ENCODE measurements around the gene CALML5.

CALML5 gene

GRCh38 chr10:5545778-5546710 is 46.7 kb upstream of the CALML5 start:
- ChIA-PET CTCF (interaction anchor here (0.6 to 1.6 kb wide), 2 partner anchors 39 to 77 kb away, joined by 3 to 5 read pairs; no protein-coding TSS in a partner anchor), POLR2A (interaction anchor here (0.7 to 1.8 kb wide), 2 partner anchors 9 to 100 kb away, joined by 3 to 6 read pairs; no protein-coding TSS in a partner anchor)
- peaks cover 25% of the 10 kb centered on the region for H3K4me1 ChIP-seq (ENCODE audit: control insufficient read depth, insufficient read depth, low read length)
- H3K36me3 ChIP-seq (ENCODE audit: control insufficient read depth in 2 of 2, insufficient read depth in 1 of 2, low read length in 2 of 2): no peaks in the 10 kb centered on the region
- no peak overlapping the region for H3K4me3 ChIP-seq (ENCODE audit: low read depth, low read length)
- H3K27ac ChIP-seq (ENCODE audit: extremely low read depth, low read depth, low read length): peak overlapping the region; percentile 82
- no peaks in the 10 kb centered on the region for H3K9me3 ChIP-seq (ENCODE audit: control insufficient read depth, insufficient read depth, low read depth, low read length)
- TF ChIP-seq ZNF335 (tag by site-specific recombination; conservative IDR thresholded peaks at IDR 0.05) (peak; percentile 45), ZNF16 (tag by site-specific recombination; IDR thresholded peaks at IDR 0.05; ENCODE audit: low read depth) (no peak), ZNF2 (tag by site-specific recombination; IDR thresholded peaks at IDR 0.05) (0 out of 2 replicates have a peak, but pooled peaks have one; percentile 43), ZBTB6 (tag by site-specific recombination; IDR thresholded peaks at IDR 0.05) (peak; percentile 61; the same call in 1 of the 2 replicates), ZBTB48 (tag by site-specific recombination; IDR thresholded peaks at IDR 0.05) (peak; percentile 65; the same call in 1 of the 2 replicates), MZF1 (tag by site-specific recombination; IDR thresholded peaks at IDR 0.05; ENCODE audit: borderline replicate concordance) (0 out of 2 replicates have a peak, but pooled peaks have one; percentile 27), ZSCAN18 (tag by site-specific recombination; IDR thresholded peaks at IDR 0.05) (no peak), ZNF530 (tag by site-specific recombination; IDR thresholded peaks at IDR 0.05; ENCODE audit: low read depth) (no peak), BCL11A (tag by site-specific recombination; IDR thresholded peaks at IDR 0.05; ENCODE audit: low read depth) (no peak), ZNF677 (tag by site-specific recombination; IDR thresholded peaks at IDR 0.05) (peak; percentile 2; the same call in 1 of the 2 replicates), ZNF76 (tag by site-specific recombination; IDR thresholded peaks at IDR 0.05; ENCODE audit: borderline replicate concordance, low read depth) (no peak), ZNF629 (tag by site-specific recombination; IDR thresholded peaks at IDR 0.05) (peak; percentile 65), ZSCAN16 (tag by site-specific recombination; IDR thresholded peaks at IDR 0.05) (no peak), WT1 (tag by site-specific recombination; IDR thresholded peaks at IDR 0.05) (peak; percentile 78), ZNF433 (tag by site-specific recombination; IDR thresholded peaks at IDR 0.05; ENCODE audit: low read depth) (no peak), ZNF394 (tag by site-specific recombination; IDR thresholded peaks at IDR 0.05; ENCODE audit: borderline replicate concordance) (peak; percentile 39; the same call in 1 of the 2 replicates), ZNF768 (tag by site-specific recombination; IDR thresholded peaks at IDR 0.05) (no peak), TRIM28 (IDR thresholded peaks at IDR 0.05; ENCODE audit: borderline replicate concordance, low read length) (peak; percentile 43; the same call in 1 of the 2 replicates), CTCF (tag by site-specific recombination; IDR thresholded peaks at IDR 0.05) (no peak), ZNF223 (tag by site-specific recombination; IDR thresholded peaks at IDR 0.05) (no peak), ZFP41 (tag by site-specific recombination; IDR thresholded peaks at IDR 0.05; ENCODE audit: borderline replicate concordance) (no peak), BCL6B (tag by site-specific recombination; IDR thresholded peaks at IDR 0.05) (no peak), ZNF404 (tag by site-specific recombination; IDR thresholded peaks at IDR 0.05) (no peak), PATZ1 (tag by site-specific recombination; IDR thresholded peaks at IDR 0.05) (peak; percentile 69), KLF17 (tag by site-specific recombination; IDR thresholded peaks at IDR 0.05) (peak; percentile 96), IKZF3 (tag by site-specific recombination; IDR thresholded peaks at IDR 0.05) (0 out of 2 replicates have a peak, but pooled peaks have one; percentile 65), FEZF1 (tag by site-specific recombination; IDR thresholded peaks at IDR 0.05) (no peak; the same call in 1 of the 2 replicates), ZNF169 (tag by site-specific recombination; IDR thresholded peaks at IDR 0.05) (no peak)
